OCI-LY3 (cell line): Measurements from ENCODE around the gene ATP8A2.

Experiments
- H2AFZ ChIP-seq: fragments of 200-600, 300-600 bp; shearing (Covaris generic); 2 replicates; pipeline ENCODE4 v1.6.0; 2014; ENCODE audit warnings: antibody characterized with exemption, low read depth, low read length
- H3K27ac ChIP-seq: fragments of 200-600, 300-600 bp; sonication (generic); 2 replicates; pipeline ENCODE4 v1.5.1; 2014; ENCODE audit warnings: mild to moderate bottlenecking, low read length, moderate library complexity, mixed read lengths
- H3K27me3 ChIP-seq: fragments of 200-600, 300-600 bp; sonication (generic); 2 replicates; pipeline ENCODE4 v1.6.1; 2014; ENCODE audit warnings: low read depth, low read length, mixed read lengths
- H3K36me3 ChIP-seq: fragments of 200-600, 300-600 bp; sonication (generic); replicated peaks from 2 replicates; pipeline ENCODE3; 2014; ENCODE audit warnings: low read depth, low read length, mixed read lengths
- H3K4me1 ChIP-seq: fragments of 300-600, 200-600 bp; sonication (generic); 2 replicates; pipeline ENCODE4 v1.6.1; 2014; ENCODE audit warnings: low read length, mixed read lengths
- H3K4me2 ChIP-seq: fragments of 200-600, 300-600 bp; sonication (generic); 2 replicates; pipeline ENCODE4 v1.6.1; 2014; ENCODE audit warnings: low read length, mixed read lengths
- H3K4me3 ChIP-seq: fragments of 300-600, 200-600 bp; sonication (generic); 2 replicates; pipeline ENCODE4 v1.5.1; 2014; ENCODE audit warnings: antibody characterized with exemption, mild to moderate bottlenecking, low read length, moderate library complexity
- H3K79me2 ChIP-seq: fragments of 300-600, 200-600 bp; shearing (Covaris generic); 2 replicates; pipeline ENCODE4 v1.6.1; 2014; ENCODE audit warnings: mild to moderate bottlenecking, low read length, mixed read lengths
- H3K9ac ChIP-seq: fragments of 300-600, 200-600 bp; shearing (Covaris generic); 2 replicates; pipeline ENCODE4 v1.6.0; 2014; ENCODE audit warnings: mild to moderate bottlenecking, low read length, moderate library complexity
- H3K9me3 ChIP-seq: fragments of 200-600, 300-600 bp; shearing (Covaris generic); 2 replicates; pipeline ENCODE4 v1.6.1; 2014; ENCODE audit warnings: low read length, mixed read lengths; ENCODE audit not compliant: insufficient read depth
- H4K20me1 ChIP-seq: fragments of 200-600, 300-600 bp; sonication (generic); 2 replicates; pipeline ENCODE4 v1.6.1; 2016; ENCODE audit warnings: low read length, mixed read lengths; ENCODE audit not compliant: insufficient read depth
- CTCF ChIP-seq: fragments of 200-600, 300-600 bp; sonication (generic); IDR thresholded peaks from 2 replicates; pipeline ENCODE4 v1.5.1; 2014; ENCODE audit warnings: antibody characterized with exemption, low read length, low read depth
- EZH2phosphoT487 ChIP-seq: fragments of 200-600 bp; shearing (Covaris generic); IDR thresholded peaks from 2 replicates; pipeline ENCODE4 v1.6.1; 2018; ENCODE audit warnings: antibody characterized with exemption, mixed run types, low read depth

The ATP8A2 gene

GRCh38 chr13:25394402-25395060 is 22.8 kb downstream of the ATP8A2 start:
- Histone ChIP-seq H3K36me3 (no peaks in the 10 kb centered on the region), H3K4me1 (no peaks in the 10 kb centered on the region), H2AFZ (no peak overlapping the region), H3K4me3 (no peak overlapping the region), H3K4me2 (no peak overlapping the region), H4K20me1 (no peaks in the 10 kb centered on the region), H3K79me2 (no peaks in the 10 kb centered on the region), H3K9ac (no peak overlapping the region), H3K27ac (no peak overlapping the region), H3K27me3 (peaks cover 21% of the 10 kb centered on the region; the same call in 1 of the 2 replicates), H3K9me3 (no peaks in the 10 kb centered on the region)
- TF ChIP-seq EZH2phosphoT487, result no peak
- no peak for TF ChIP-seq CTCF

- Histone ChIP-seq H3K9ac (no peak overlapping the region), H3K4me3 (no peak overlapping the region), H3K4me2 (no peak overlapping the region), H3K27ac (no peak overlapping the region), H2AFZ (no peak overlapping the region), H3K9me3 (no peaks in the 10 kb centered on the region), H3K79me2 (no peaks in the 10 kb centered on the region), H3K36me3 (no peaks in the 10 kb centered on the region), H3K27me3 (peaks cover 13% of the 10 kb centered on the region; the same call in 1 of the 2 replicates), H4K20me1 (no peaks in the 10 kb centered on the region), H3K4me1 (no peaks in the 10 kb centered on the region)
- TF ChIP-seq EZH2phosphoT487 (no peak), CTCF (no peak)
Observed at GRCh38 chr13:25397763-25398162, 26.0 kb downstream of the ATP8A2 start.

GRCh38 chr13:25400925-25401324 is 29.2 kb downstream of the ATP8A2 start:
- H3K27me3 ChIP-seq, result peaks cover 26% of the 10 kb centered on the region
- H3K9ac ChIP-seq, result no peak overlapping the region
- H3K4me2 ChIP-seq, result no peak overlapping the region
- H3K27ac ChIP-seq, result no peak overlapping the region
- TF ChIP-seq EZH2phosphoT487 (no peak), CTCF (no peak)
- H4K20me1 ChIP-seq, result no peaks in the 10 kb centered on the region
- H3K79me2 ChIP-seq, result no peaks in the 10 kb centered on the region
- H2AFZ ChIP-seq, result no peak overlapping the region
- no peaks in the 10 kb centered on the region for H3K9me3 ChIP-seq
- H3K4me1 ChIP-seq, result no peaks in the 10 kb centered on the region
- no peaks in the 10 kb centered on the region for H3K36me3 ChIP-seq
- H3K4me3 ChIP-seq, result no peak overlapping the region

GRCh38 chr13:25401958-25402357 is 30.2 kb downstream of the ATP8A2 start:
- Histone ChIP-seq H3K4me3 (no peak overlapping the region), H3K79me2 (no peaks in the 10 kb centered on the region), H3K27ac (no peak overlapping the region), H3K36me3 (no peaks in the 10 kb centered on the region), H3K27me3 (peaks cover 26% of the 10 kb centered on the region), H3K4me2 (no peak overlapping the region), H3K9ac (no peak overlapping the region), H2AFZ (no peak overlapping the region), H4K20me1 (no peaks in the 10 kb centered on the region), H3K9me3 (no peaks in the 10 kb centered on the region), H3K4me1 (no peaks in the 10 kb centered on the region)
- TF ChIP-seq EZH2phosphoT487 (no peak), CTCF (no peak)
